Fibroblast of lung (primary cell): ENCODE measurements around the gene CTNS. TPM values are rescaled to one million over a fixed set of nuclear protein-coding genes. Genes with fewer than 3 reads are reported as not detected.

Experiments used
- DNase-seq, 2 donors: peaks; one replicate each; pipeline versions ENCODE4 v3.0.0 to v3.0.0-alpha.2; 2010; ENCODE audit warnings: low read depth in 2 of 2
- H2AFZ ChIP-seq: 2 replicates; pipeline ENCODE4 v1.5.1; 2012; ENCODE audit warnings: low read length, control low read depth, inconsistent platforms
- H3K27ac ChIP-seq: 2 replicates; pipeline ENCODE4 v1.5.1; 2011; ENCODE audit warnings: low read length, control low read depth; ENCODE audit not compliant: insufficient read depth
- H3K27me3 ChIP-seq: 2 replicates; pipeline ENCODE4 v1.5.1; 2011; ENCODE audit warnings: mild to moderate bottlenecking, low read length; ENCODE audit not compliant: control insufficient read depth, insufficient read depth
- H3K36me3 ChIP-seq: 2 replicates; pipeline ENCODE4 v1.5.1; 2011; ENCODE audit warnings: low read length; ENCODE audit not compliant: control insufficient read depth, insufficient read depth
- H3K4me1 ChIP-seq: 2 replicates; pipeline ENCODE4 v1.5.1; 2011; ENCODE audit warnings: low read length; ENCODE audit not compliant: control insufficient read depth, insufficient read depth; ENCODE audit errors: extremely low read depth
- H3K4me2 ChIP-seq: 2 replicates; pipeline ENCODE4 v1.5.1; 2011; ENCODE audit warnings: low read length, control low read depth; ENCODE audit not compliant: insufficient read depth; ENCODE audit errors: extremely low read depth
- H3K4me3 ChIP-seq, 4 experiments: fragments of 200-600 bp in 1 of 4; sonication (generic) in 1 of 4; replicated peaks in 1 of 4; 2 replicates each; pipeline ENCODE4 v1.5.1; 2011 to 2016; ENCODE audit warnings: low read length in 4 of 4, low read depth in 3 of 4, mild to moderate bottlenecking in 3 of 4, control low read depth in 2 of 4, inconsistent platforms in 1 of 4, mixed read lengths in 1 of 4; ENCODE audit not compliant: insufficient read depth in 1 of 4; ENCODE audit errors: control extremely low read depth in 1 of 4
- H3K79me2 ChIP-seq: 2 replicates; pipeline ENCODE4 v1.5.1; 2012; ENCODE audit warnings: mild to moderate bottlenecking, low read length, inconsistent platforms; ENCODE audit not compliant: control insufficient read depth, insufficient read depth
- H3K9ac ChIP-seq: 2 replicates; pipeline ENCODE4 v1.5.1; 2011; ENCODE audit warnings: mild to moderate bottlenecking, low read length, control low read depth; ENCODE audit not compliant: insufficient read depth
- H3K9me3 ChIP-seq: 2 replicates; pipeline ENCODE4 v1.5.1; 2012; ENCODE audit warnings: low read depth, low read length; ENCODE audit not compliant: control insufficient read depth, insufficient read depth
- H4K20me1 ChIP-seq: 2 replicates; pipeline ENCODE4 v1.5.1; 2011; ENCODE audit warnings: low read length; ENCODE audit not compliant: control insufficient read depth, insufficient read depth; ENCODE audit errors: extremely low read depth
- CTCF ChIP-seq, 2 donors: IDR thresholded peaks in 1 of 2; conservative IDR thresholded peaks in 1 of 2; 1 replicate in 1 of 2; 2 replicates in 1 of 2; pipeline ENCODE4 v1.5.1; 2011 to 2012; ENCODE audit warnings: low read length in 2 of 2, control low read depth in 1 of 2, inconsistent platforms in 1 of 2, low read depth in 1 of 2, mild to moderate bottlenecking in 1 of 2
- EZH2 ChIP-seq: IDR thresholded peaks from 2 replicates; pipeline ENCODE4 v1.5.1; 2012; ENCODE audit warnings: low read length, control low read depth, mild to moderate bottlenecking; ENCODE audit errors: missing control alignments
- polyA plus RNA-seq, 2 donors: library from polyadenylated mRNA; depleted of rRNA in 1 of 2; stranded (reverse) in 1 of 2; unstranded in 1 of 2; fragments of >200 nt; gene quantifications; 2 replicates each; pipeline ENCODE4 v1.2.1, GENCODE V29; 2011 to 2012; ENCODE audit warnings: missing spikeins in 1 of 2
- total RNA-seq: library from RNA; depleted of rRNA; stranded (reverse); fragments of >200 nt; gene quantifications from 2 replicates; pipeline ENCODE4 v1.2.1, GENCODE V29; 2014

CTNS gene
- total and polyA plus RNA-seq, 2 donors (not counting 1 experiment from before 2014, with no cell fraction given) = 9.6 to 19.2 TPM

GRCh38 chr17:3672571-3672970 is 36.0 kb downstream of the CTNS start:
- H3K9me3 ChIP-seq = no peaks in the 10 kb centered on the region
- peaks cover 19% of the 10 kb centered on the region for H3K79me2 ChIP-seq
- H3K4me3 ChIP-seq = no peak overlapping the region
- no peaks in the 10 kb centered on the region for H4K20me1 ChIP-seq
- no peak for TF ChIP-seq EZH2
- no peak for TF ChIP-seq CTCF (conservative IDR thresholded peaks at IDR 0.05 in 1 of 2, IDR thresholded peaks at IDR 0.05 in 1 of 2; ENCODE audit: low read depth in 1 of 2, low read length in 2 of 2)
- H3K9ac ChIP-seq = no peak overlapping the region
- peaks cover 2% of the 10 kb centered on the region for H3K4me1 ChIP-seq
- DNase-seq = no peak
- no peaks in the 10 kb centered on the region for H3K36me3 ChIP-seq
- H3K27me3 ChIP-seq = no peaks in the 10 kb centered on the region
- H2AFZ ChIP-seq = no peak overlapping the region
- no peak overlapping the region for H3K27ac ChIP-seq
- no peak overlapping the region for H3K4me2 ChIP-seq

GRCh38 chr17:3675886-3676285 is 39.3 kb downstream of the CTNS start:
- Histone ChIP-seq H3K79me2 (no peaks in the 10 kb centered on the region), H3K4me1 (no peaks in the 10 kb centered on the region), H2AFZ (no peak overlapping the region), H3K36me3 (no peaks in the 10 kb centered on the region), H3K9ac (no peak overlapping the region), H4K20me1 (no peaks in the 10 kb centered on the region), H3K27me3 (no peaks in the 10 kb centered on the region), H3K4me3 (no peak overlapping the region), H3K27ac (no peak overlapping the region), H3K4me2 (no peak overlapping the region), H3K9me3 (no peaks in the 10 kb centered on the region)
- no peak for DNase-seq
- TF ChIP-seq EZH2 = no peak

GRCh38 chr17:3678095-3678820 is 41.7 kb downstream of the CTNS start:
- H3K4me1 ChIP-seq = no peaks in the 10 kb centered on the region
- H3K9me3 ChIP-seq = no peaks in the 10 kb centered on the region
- H3K4me2 ChIP-seq = peak overlapping the region; percentile 35
- H3K27me3 ChIP-seq = no peaks in the 10 kb centered on the region
- TF ChIP-seq EZH2 (no peak), CTCF (conservative IDR thresholded peaks at IDR 0.05 in 1 of 2, IDR thresholded peaks at IDR 0.05 in 1 of 2; ENCODE audit: low read depth in 1 of 2, low read length in 2 of 2) (no peak)
- H3K79me2 ChIP-seq = no peaks in the 10 kb centered on the region
- H2AFZ ChIP-seq = no peak overlapping the region
- no peaks in the 10 kb centered on the region for H3K36me3 ChIP-seq
- no peak overlapping the region for H3K4me3 ChIP-seq
- no peaks in the 10 kb centered on the region for H4K20me1 ChIP-seq
- H3K27ac ChIP-seq = no peak overlapping the region
- no peak overlapping the region for H3K9ac ChIP-seq
- peak in 1 of 2 donors; percentile 71 for DNase-seq
